HG02840 (cell line): ENCODE data around the gene CPZ.
"Not testable (repeated sequence)": the region's sequence is repeated elsewhere in the genome, so short reads cannot be mapped to it uniquely, and the experiment has no call there.

Experiments
- ATAC-seq: cut with Tn5 transposase; IDR thresholded peaks from one replicate; pipeline ENCODE4 v1.9.1; 2021; ENCODE audit warnings: mild to moderate bottlenecking, moderate library complexity, moderate number of reproducible peaks; ENCODE audit not compliant: unreplicated experiment, low FRiP score

Gene CPZ

GRCh38 chr4:8607603-8608481 is 15.3 kb downstream of the CPZ start:
- ATAC-seq, result no peak

- ATAC-seq, result no peak
These were observed 16.3 kb downstream of the CPZ start for GRCh38 chr4:8608714-8609391.

GRCh38 chr4:8609406-8609805 is 16.8 kb downstream of the CPZ start:
- ATAC-seq, result no peak

- ATAC-seq, result no peak
These were observed 17.3 kb downstream of the CPZ start for GRCh38 chr4:8609824-8610350.

- ATAC-seq, result no peak
These were observed 18.5 kb downstream of the CPZ start for GRCh38 chr4:8610858-8611616.

GRCh38 chr4:8612646-8613045 is 20.1 kb downstream of the CPZ start:
- no peak for ATAC-seq

GRCh38 chr4:8613421-8614364 is 21.1 kb downstream of the CPZ start:
- no peak for ATAC-seq

- no peak for ATAC-seq
These were observed 22.0 kb downstream of the CPZ start for GRCh38 chr4:8614365-8615193.

GRCh38 chr4:8615366-8615765 is 22.8 kb downstream of the CPZ start:
- ATAC-seq, result no peak

GRCh38 chr4:8615921-8616787 is 23.6 kb downstream of the CPZ start:
- no peak for ATAC-seq

GRCh38 chr4:8616831-8617230 is 24.3 kb downstream of the CPZ start:
- ATAC-seq, result no peak

- no peak for ATAC-seq
These were observed 25.0 kb downstream of the CPZ start for GRCh38 chr4:8617486-8618040.

GRCh38 chr4:8618421-8618820 is 25.9 kb downstream of the CPZ start:
- no peak for ATAC-seq

- no peak for ATAC-seq
These were observed 26.6 kb downstream of the CPZ start for GRCh38 chr4:8618961-8619720.

GRCh38 chr4:8621135-8621534 is 28.6 kb downstream of the CPZ start:
- not testable (repeated sequence) for ATAC-seq

GRCh38 chr4:8624601-8625272 is 32.2 kb downstream of the CPZ start:
- ATAC-seq, result not testable (repeated sequence)
